HepG2 (cell line): ENCODE data around the gene SLCO2B1. TPM values are rescaled to one million over a fixed set of nuclear protein-coding genes. Genes with fewer than 3 reads are reported as not detected.
A peak's percentile ranks its signal among the peaks of the same experiment; 100 is the strongest.

Source experiments
- HNF1A ChIP-seq, 2 experiments: sonication (generic) in 1 of 2; formaldehyde crosslinking in 1 of 2; IDR thresholded peaks; 2 replicates each; pipeline versions ENCODE4 v1.4.0 to v1.6.1; 2016 to 2020; ENCODE audit warnings: borderline replicate concordance in 1 of 2, low read depth in 1 of 2, mild to moderate bottlenecking in 1 of 2, missing genetic modification reagents in 1 of 2
- IKZF5 ChIP-seq: IDR thresholded peaks from 2 replicates; pipeline ENCODE4 v1.6.1; 2018; ENCODE audit warnings: missing genetic modification reagents, mild to moderate bottlenecking, missing compliant biosample characterization
- MED8 ChIP-seq: sonication (generic); formaldehyde crosslinking; IDR thresholded peaks from 2 replicates; pipeline ENCODE4 v1.8.1; 2023; ENCODE audit warnings: mild to moderate bottlenecking, missing genetic modification reagents; ENCODE audit not compliant: insufficient replicate concordance
- NAIF1 ChIP-seq: sonication (generic); formaldehyde crosslinking; IDR thresholded peaks from 2 replicates; pipeline ENCODE4 v1.5.0; 2020; ENCODE audit warnings: mild to moderate bottlenecking, missing genetic modification reagents, borderline replicate concordance
- NR1H2 ChIP-seq: sonication (generic); formaldehyde crosslinking; IDR thresholded peaks from 2 replicates; pipeline ENCODE4 v1.8.1; 2022; ENCODE audit warnings: low read depth, missing genetic modification reagents, borderline replicate concordance
- PLSCR1 ChIP-seq: sonication (generic); formaldehyde crosslinking; IDR thresholded peaks from 2 replicates; pipeline ENCODE4 v1.5.0; 2020; ENCODE audit warnings: missing genetic modification reagents, mild to moderate bottlenecking, borderline replicate concordance
- RBM22 ChIP-seq: fragments of 200-400 bp; formaldehyde crosslinking; optimal IDR thresholded peaks from 2 replicates; pipeline ENCODE3; 2017; ENCODE audit warnings: mild to moderate bottlenecking, low read length, moderate library complexity
- SOX5 ChIP-seq: IDR thresholded peaks from 2 replicates; pipeline ENCODE4 v1.6.1; 2016; ENCODE audit warnings: borderline replicate concordance
- SSRP1 ChIP-seq: IDR thresholded peaks from 2 replicates; pipeline ENCODE4 v1.6.1; 2016; ENCODE audit warnings: control low read depth
- TCF12 ChIP-seq, 2 experiments: fragments of 450-650 bp in 1 of 2; sonication (generic) in 1 of 2; formaldehyde crosslinking in 1 of 2; IDR thresholded peaks; 2 replicates each; pipeline versions ENCODE4 v1.6.1 to v1.8.0; 2017 to 2022; ENCODE audit warnings: antibody characterized with exemption in 1 of 2, mild to moderate bottlenecking in 1 of 2, missing genetic modification reagents in 1 of 2, moderate library complexity in 1 of 2
- TEAD3 ChIP-seq: optimal IDR thresholded peaks from 2 replicates; pipeline ENCODE3; 2016; ENCODE audit warnings: borderline replicate concordance
- USF2 ChIP-seq, 2 experiments: sonication (generic) in 1 of 2; formaldehyde crosslinking in 1 of 2; IDR thresholded peaks; 2 replicates each; pipeline versions ENCODE4 v1.5.1 to v1.6.1; 2011 to 2020; ENCODE audit warnings: borderline replicate concordance in 1 of 2, low read depth in 1 of 2, low read length in 1 of 2, mild to moderate bottlenecking in 1 of 2, missing genetic modification reagents in 1 of 2, moderate library complexity in 1 of 2
- ZNF501 ChIP-seq: sonication (generic); formaldehyde crosslinking; IDR thresholded peaks from 2 replicates; pipeline ENCODE4 v1.5.1; 2020; ENCODE audit warnings: mild to moderate bottlenecking, moderate library complexity, missing genetic modification reagents
- ZNF629 ChIP-seq: sonication (generic); formaldehyde crosslinking; conservative IDR thresholded peaks from 2 replicates; pipeline ENCODE4 v1.5.0; 2020; ENCODE audit warnings: missing genetic modification reagents
- ZNF75D ChIP-seq: sonication (generic); formaldehyde crosslinking; IDR thresholded peaks from 2 replicates; pipeline ENCODE4 v1.8.1; 2023; ENCODE audit warnings: missing genetic modification reagents, mild to moderate bottlenecking, borderline replicate concordance
- polyA plus RNA-seq, 8 experiments: library from polyadenylated mRNA; depleted of rRNA in 3 of 8; stranded (reverse) in 7 of 8; unstranded in 1 of 8; fragments of >200 nt; fragmentation: Illumina TruSeq in 4 of 8; extraction: Trizol in 4 of 8; gene quantifications; 2 replicates each; pipeline versions ENCODE4 v1.2.1 to v1.2.3, GENCODE V29; 2011 to 2016; ENCODE audit warnings: low read depth in 4 of 8, missing spikeins in 1 of 8, mixed read lengths in 1 of 8; ENCODE audit not compliant: insufficient read depth in 1 of 8
- total RNA-seq, 5 experiments: library from RNA; depleted of rRNA; stranded (reverse); fragments of >200 nt; fragmentation: Illumina TruSeq; extraction: Trizol; gene quantifications; 2 replicates each; pipeline ENCODE4 v1.2.3, GENCODE V29; 2016; ENCODE audit warnings: low read depth in 1 of 5
- TF ChIP-seq, protein P1 (sequence below): sonication (generic); formaldehyde crosslinking; IDR thresholded peaks from 2 replicates; pipeline ENCODE4 v1.5.0; 2020; ENCODE audit warnings: missing genetic modification reagents

The SLCO2B1 gene
- total and polyA plus RNA-seq, 2 of the 13 experiments (the other 11 are each of a cell fraction or from before 2014, with no cell fraction given), result 15.3 to 19.8 TPM

- TF ChIP-seq USF2 (IDR thresholded peaks at IDR 0.05; ENCODE audit: low read depth, low read length) (no peak), USF2 (CRISPR knock-in tag; IDR thresholded peaks at IDR 0.05; ENCODE audit: borderline replicate concordance) (no peak), SOX5 (CRISPR knock-in tag) (no peak), MED8 (CRISPR knock-in tag) (no peak), RBM22 (no peak), TEAD3 (CRISPR knock-in tag) (peak; percentile 51), ZNF501 (CRISPR knock-in tag) (peak; percentile 58; the same call in 1 of the 2 replicates), ZNF75D (CRISPR knock-in tag) (no peak), IKZF5 (peak; percentile 63), PLSCR1 (CRISPR knock-in tag) (no peak), NAIF1 (CRISPR knock-in tag) (no peak), HNF1A (IDR thresholded peaks at IDR 0.05; ENCODE audit: low read depth) (no peak), HNF1A (CRISPR knock-in tag; IDR thresholded peaks at IDR 0.05; ENCODE audit: borderline replicate concordance) (0 out of 2 replicates have a peak, but pooled peaks have one; percentile 20), NR1H2 (CRISPR knock-in tag) (no peak), TCF12 (IDR thresholded peaks at IDR 0.05) (no peak), TCF12 (CRISPR knock-in tag; IDR thresholded peaks at IDR 0.05) (no peak), SSRP1 (CRISPR knock-in tag) (no peak), ZNF629 (CRISPR knock-in tag) (no peak)
- TF ChIP-seq, protein P1, sequence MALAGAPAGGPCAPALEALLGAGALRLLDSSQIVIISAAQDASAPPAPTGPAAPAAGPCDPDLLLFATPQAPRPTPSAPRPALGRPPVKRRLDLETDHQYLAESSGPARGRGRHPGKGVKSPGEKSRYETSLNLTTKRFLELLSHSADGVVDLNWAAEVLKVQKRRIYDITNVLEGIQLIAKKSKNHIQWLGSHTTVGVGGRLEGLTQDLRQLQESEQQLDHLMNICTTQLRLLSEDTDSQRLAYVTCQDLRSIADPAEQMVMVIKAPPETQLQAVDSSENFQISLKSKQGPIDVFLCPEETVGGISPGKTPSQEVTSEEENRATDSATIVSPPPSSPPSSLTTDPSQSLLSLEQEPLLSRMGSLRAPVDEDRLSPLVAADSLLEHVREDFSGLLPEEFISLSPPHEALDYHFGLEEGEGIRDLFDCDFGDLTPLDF (CRISPR knock-in tag), result no peak
These were observed 8.0 kb upstream of the SLCO2B1 start (continued) for GRCh38 chr11:75142714-75143419.
